ENCODE results near the gene WDR31. TPM values are rescaled to one million over a fixed set of nuclear protein-coding genes. Genes with fewer than 3 reads are reported as not detected.

The WDR31 gene
- total RNA-seq (ENCODE audit: unreplicated experiment), result 1.3 TPM
- long read RNA-seq, result 0 reads

- Mint-ChIP-seq H3K27ac (ENCODE audit: unreplicated experiment) (peak within 1 kb of the TSS; percentile 67), H3K36me3 (ENCODE audit: unreplicated experiment) (no peaks in the 10 kb centered on the region)
Observed at GRCh38 chr9:113340011-113340699, at the start of gene WDR31. Gene WDR31, minus strand, starts transcription at chr9:113340275. Its CDS starts 8,253 bp downstream, at chr9:113332022.

GRCh38 chr9:113389451-113389850 lies 49.4 kb upstream of the WDR31 start:
- H3K4me1 Mint-ChIP-seq (ENCODE audit: low read depth, unreplicated experiment), result no peaks in the 10 kb centered on the region
- DNase-seq, result no peak
- peaks cover 13% of the 10 kb centered on the region for H3K36me3 Mint-ChIP-seq (ENCODE audit: unreplicated experiment)
- H3K9me3 Mint-ChIP-seq (ENCODE audit: unreplicated experiment), result no peaks in the 10 kb centered on the region
- no peak overlapping the region for H3K4me3 Mint-ChIP-seq (ENCODE audit: unreplicated experiment)
- peaks cover 3% of the 10 kb centered on the region for H3K27me3 Mint-ChIP-seq (ENCODE audit: unreplicated experiment)
- no peak overlapping the region for H3K27ac Mint-ChIP-seq (ENCODE audit: unreplicated experiment)
- TF ChIP-seq CTCF (IDR thresholded peaks at IDR 0.05; ENCODE audit: partially characterized antibody, unreplicated experiment), result no peak

More at GRCh38 chr9:113340011-113340699, at the start of gene WDR31:
- no peak for TF ChIP-seq CTCF (IDR thresholded peaks at IDR 0.05; ENCODE audit: partially characterized antibody, unreplicated experiment)
- Mint-ChIP-seq H3K4me1 (ENCODE audit: low read depth, unreplicated experiment) (no peaks in the 10 kb centered on the region), H3K9me3 (ENCODE audit: unreplicated experiment) (peaks cover 2% of the 10 kb centered on the region), H3K27me3 (ENCODE audit: unreplicated experiment) (peaks cover 4% of the 10 kb centered on the region), H3K4me3 (ENCODE audit: unreplicated experiment) (peak within 1 kb of the TSS; percentile 93)
- peak; percentile 90 for DNase-seq

GRCh38 chr9:113388833-113389232 lies 48.8 kb upstream of the WDR31 start:
- TF ChIP-seq CTCF (IDR thresholded peaks at IDR 0.05; ENCODE audit: partially characterized antibody, unreplicated experiment), result no peak
- Mint-ChIP-seq H3K9me3 (ENCODE audit: unreplicated experiment) (no peaks in the 10 kb centered on the region), H3K36me3 (ENCODE audit: unreplicated experiment) (peaks cover 13% of the 10 kb centered on the region), H3K4me3 (ENCODE audit: unreplicated experiment) (no peak overlapping the region), H3K27me3 (ENCODE audit: unreplicated experiment) (peaks cover 3% of the 10 kb centered on the region), H3K27ac (ENCODE audit: unreplicated experiment) (no peak overlapping the region), H3K4me1 (ENCODE audit: low read depth, unreplicated experiment) (no peaks in the 10 kb centered on the region)
- no peak for DNase-seq

- H3K27me3 Mint-ChIP-seq (ENCODE audit: unreplicated experiment), result peaks cover 3% of the 10 kb centered on the region
- H3K4me1 Mint-ChIP-seq (ENCODE audit: low read depth, unreplicated experiment), result no peaks in the 10 kb centered on the region
- no peak overlapping the region for H3K27ac Mint-ChIP-seq (ENCODE audit: unreplicated experiment)
- no peak overlapping the region for H3K4me3 Mint-ChIP-seq (ENCODE audit: unreplicated experiment)
- H3K36me3 Mint-ChIP-seq (ENCODE audit: unreplicated experiment), result peaks cover 13% of the 10 kb centered on the region
- no peaks in the 10 kb centered on the region for H3K9me3 Mint-ChIP-seq (ENCODE audit: unreplicated experiment)
- no peak for TF ChIP-seq CTCF (IDR thresholded peaks at IDR 0.05; ENCODE audit: partially characterized antibody, unreplicated experiment)
- DNase-seq, result no peak
Observed at GRCh38 chr9:113387560-113388230, 47.6 kb upstream of the WDR31 start.
